Measurements from ENCODE around the gene PITRM1. TPM values are rescaled to one million over a fixed set of nuclear protein-coding genes. Genes with fewer than 3 reads are reported as not detected.
"Not testable (repeated sequence)": the region's sequence is repeated elsewhere in the genome, so short reads cannot be mapped to it uniquely, and the experiment has no call there.

The PITRM1 gene
- total and polyA plus RNA-seq, 7 donors: 16.6 to 70.3 (median 48.5) TPM

- peaks cover 0 to 76% (median 21%) of the 10 kb centered on the region in 4 donors for H3K36me3 ChIP-seq
- no peaks in the 10 kb centered on the region for H3K27me3 ChIP-seq
- no peaks in the 10 kb centered on the region for H3K9me3 ChIP-seq
- H3K27ac ChIP-seq: no peak overlapping the region
- H3K4me3 ChIP-seq: no peak overlapping the region
- no peak for DNase-seq
- TF ChIP-seq EP300 (IDR thresholded peaks at IDR 0.05): no peak
- intact Hi-C loops (cut with DNase I): no loop called here
- 92 to 93% methylated on average over 12 of the region's 12 CpGs for WGBS, 2 donors
- peaks cover 0 to 4% (median 0%) of the 10 kb centered on the region in 4 donors for H3K4me1 ChIP-seq
Measured at GRCh38 chr10:3109633-3110032, 62.9 kb downstream of the PITRM1 start.

- intact Hi-C loops (cut with DNase I): no loop called here
- H3K9me3 ChIP-seq: no peaks in the 10 kb centered on the region
- H3K27ac ChIP-seq: no peak overlapping the region
- no peak overlapping the region for H3K4me3 ChIP-seq
- DNase-seq: no peak
- H3K4me1 ChIP-seq: peaks cover 0 to 4% (median 0%) of the 10 kb centered on the region in 4 donors
- no peak for TF ChIP-seq EP300 (IDR thresholded peaks at IDR 0.05)
- no peak for TF ChIP-seq POLR2AphosphoS5 (IDR thresholded peaks at IDR 0.05)
- no peak for TF ChIP-seq POLR2A (IDR thresholded peaks at IDR 0.05)
- WGBS, 2 donors: 97 to 98% methylated on average over 21 of the region's 21 CpGs
- peaks cover 0 to 76% (median 21%) of the 10 kb centered on the region in 4 donors for H3K36me3 ChIP-seq
- no peaks in the 10 kb centered on the region for H3K27me3 ChIP-seq
Measured at GRCh38 chr10:3109196-3109595, 63.4 kb downstream of the PITRM1 start.

GRCh38 chr10:3108575-3109105 is 63.9 kb downstream of the PITRM1 start:
- WGBS, 2 donors: 94 to 97% methylated on average over 21 of the region's 21 CpGs
- Histone ChIP-seq H3K4me3 (no peak overlapping the region), H3K27ac (peak overlapping the region in 1 of 4 donors; percentile 91), H3K27me3 (no peaks in the 10 kb centered on the region), H3K4me1 (peaks cover 0 to 5% (median 0%) of the 10 kb centered on the region in 4 donors), H3K9me3 (no peaks in the 10 kb centered on the region), H3K36me3 (peaks cover 0 to 72% (median 24%) of the 10 kb centered on the region in 4 donors)
- intact Hi-C loops (cut with DNase I): no loop called here
- no peak for TF ChIP-seq CTCF (IDR thresholded peaks at IDR 0.05)
- TF ChIP-seq POLR2A (IDR thresholded peaks at IDR 0.05): no peak
- TF ChIP-seq POLR2AphosphoS5 (IDR thresholded peaks at IDR 0.05): no peak
- no peak for TF ChIP-seq EP300 (IDR thresholded peaks at IDR 0.05)
- DNase-seq: no peak

GRCh38 chr10:3108033-3108432 is 64.5 kb downstream of the PITRM1 start:
- Histone ChIP-seq H3K36me3 (peaks cover 0 to 66% (median 18%) of the 10 kb centered on the region in 4 donors), H3K27me3 (no peaks in the 10 kb centered on the region), H3K27ac (peak overlapping the region; percentile 19 to 91 (median 60)), H3K4me1 (peaks cover 0 to 11% (median 4%) of the 10 kb centered on the region in 4 donors), H3K4me3 (no peak overlapping the region), H3K9me3 (no peaks in the 10 kb centered on the region)
- DNase-seq: no peak
- no peak for TF ChIP-seq POLR2AphosphoS5 (IDR thresholded peaks at IDR 0.05)
- TF ChIP-seq EP300 (IDR thresholded peaks at IDR 0.05): no peak
- WGBS, 2 donors: 89 to 90% methylated on average over 8 of the region's 8 CpGs
- intact Hi-C loops (cut with DNase I): no loop called here

GRCh38 chr10:3107426-3107961 is 65.1 kb downstream of the PITRM1 start:
- Histone ChIP-seq H3K4me3 (no peak overlapping the region), H3K27me3 (no peaks in the 10 kb centered on the region), H3K4me1 (peaks cover 0 to 16% (median 9%) of the 10 kb centered on the region in 4 donors), H3K27ac (peak overlapping the region; percentile 59 to 91 (median 60)), H3K36me3 (peaks cover 0 to 62% (median 16%) of the 10 kb centered on the region in 4 donors), H3K9me3 (no peaks in the 10 kb centered on the region)
- intact Hi-C loops (cut with DNase I): no loop called here
- DNase-seq: peak; percentile 89
- TF ChIP-seq EP300 (IDR thresholded peaks at IDR 0.05) (peak in 2 of 4 donors; percentile 35 to 51), POLR2AphosphoS5 (IDR thresholded peaks at IDR 0.05) (peak in 3 of 4 donors; percentile 40 to 48 (median 47)), POLR2A (IDR thresholded peaks at IDR 0.05) (no peak), CTCF (IDR thresholded peaks at IDR 0.05) (no peak)
- WGBS, 2 donors: 90 to 91% methylated on average over 22 of the region's 22 CpGs

GRCh38 chr10:3106928-3107425 is 65.6 kb downstream of the PITRM1 start:
- peak overlapping the region; percentile 59 to 91 (median 60) for H3K27ac ChIP-seq
- H3K4me1 ChIP-seq: peaks cover 0 to 18% (median 9%) of the 10 kb centered on the region in 4 donors
- no peaks in the 10 kb centered on the region for H3K9me3 ChIP-seq
- DNase-seq: no peak
- no peak overlapping the region for H3K4me3 ChIP-seq
- peaks cover 0 to 57% (median 16%) of the 10 kb centered on the region in 4 donors for H3K36me3 ChIP-seq
- intact Hi-C loops (cut with DNase I): no loop called here
- WGBS, 2 donors: 92% methylated on average over 5 of the region's 5 CpGs
- H3K27me3 ChIP-seq: no peaks in the 10 kb centered on the region
- TF ChIP-seq EP300 (IDR thresholded peaks at IDR 0.05): no peak
- TF ChIP-seq CTCF (IDR thresholded peaks at IDR 0.05): no peak
- no peak for TF ChIP-seq POLR2A (IDR thresholded peaks at IDR 0.05)
- no peak for TF ChIP-seq POLR2AphosphoS5 (IDR thresholded peaks at IDR 0.05)

GRCh38 chr10:3106328-3106727 is 66.3 kb downstream of the PITRM1 start:
- H3K9me3 ChIP-seq; H3K4me3 ChIP-seq; DNase-seq; intact Hi-C loops (cut with DNase I); H3K27me3 ChIP-seq; H3K27ac ChIP-seq: not testable (repeated sequence)
- Histone ChIP-seq H3K4me1 (peaks cover 0 to 14% (median 9%) of the 10 kb centered on the region in 4 donors), H3K36me3 (peaks cover 0 to 50% (median 17%) of the 10 kb centered on the region in 4 donors)
- WGBS, 2 donors: 79 to 89% methylated on average over 6 of the region's 10 CpGs
